ENCODE data around the gene SLC2A13. TPM values are rescaled to one million over a fixed set of nuclear protein-coding genes. Genes with fewer than 3 reads are reported as not detected.
"Not testable (repeated sequence)": the region's sequence is repeated elsewhere in the genome, so short reads cannot be mapped to it uniquely, and the experiment has no call there.

SLC2A13 gene
- total RNA-seq, 4 donors from 2014 or later = 9.2 to 15.2 (median 13.9) TPM

DNA sequence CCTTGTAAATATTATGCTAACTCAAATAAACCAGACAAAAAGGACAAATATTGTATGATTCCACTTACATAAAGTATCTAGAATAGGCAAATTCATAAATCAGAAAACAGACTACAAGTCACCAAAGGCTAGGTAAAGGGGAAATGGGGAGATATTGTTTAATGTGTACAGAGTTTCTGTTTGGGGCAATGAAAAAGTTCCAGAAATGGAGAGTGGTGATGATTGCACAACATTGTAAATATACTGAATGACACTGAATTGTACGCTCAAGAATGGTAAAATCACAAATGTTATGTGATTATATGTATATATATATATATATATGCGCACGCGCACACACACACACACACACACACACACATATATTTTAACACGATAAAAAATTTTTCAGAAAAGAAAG lies 182.5 kb downstream of the SLC2A13 start:
- WGBS, 2 donors = 59 to 60% methylated on average over 5 of the region's 5 CpGs
- no peak overlapping the region for H3K4me3 ChIP-seq (ENCODE audit: low read depth, poor library complexity, severe bottlenecking)
- no peak for TF ChIP-seq POLR2A (IDR thresholded peaks at IDR 0.05)
- TF ChIP-seq, protein P1, sequence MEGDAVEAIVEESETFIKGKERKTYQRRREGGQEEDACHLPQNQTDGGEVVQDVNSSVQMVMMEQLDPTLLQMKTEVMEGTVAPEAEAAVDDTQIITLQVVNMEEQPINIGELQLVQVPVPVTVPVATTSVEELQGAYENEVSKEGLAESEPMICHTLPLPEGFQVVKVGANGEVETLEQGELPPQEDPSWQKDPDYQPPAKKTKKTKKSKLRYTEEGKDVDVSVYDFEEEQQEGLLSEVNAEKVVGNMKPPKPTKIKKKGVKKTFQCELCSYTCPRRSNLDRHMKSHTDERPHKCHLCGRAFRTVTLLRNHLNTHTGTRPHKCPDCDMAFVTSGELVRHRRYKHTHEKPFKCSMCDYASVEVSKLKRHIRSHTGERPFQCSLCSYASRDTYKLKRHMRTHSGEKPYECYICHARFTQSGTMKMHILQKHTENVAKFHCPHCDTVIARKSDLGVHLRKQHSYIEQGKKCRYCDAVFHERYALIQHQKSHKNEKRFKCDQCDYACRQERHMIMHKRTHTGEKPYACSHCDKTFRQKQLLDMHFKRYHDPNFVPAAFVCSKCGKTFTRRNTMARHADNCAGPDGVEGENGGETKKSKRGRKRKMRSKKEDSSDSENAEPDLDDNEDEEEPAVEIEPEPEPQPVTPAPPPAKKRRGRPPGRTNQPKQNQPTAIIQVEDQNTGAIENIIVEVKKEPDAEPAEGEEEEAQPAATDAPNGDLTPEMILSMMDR (IDR thresholded peaks at IDR 0.05) = no peak
- DNase-seq (ENCODE audit: low spot score in 2 of 2) = no peak
- intact Hi-C loops (cut with DNase I; ENCODE audit: low total_unique reads) = loop anchor here (5.0 kb wide), 1 partner anchor 949 kb away; no protein-coding TSS in a partner anchor

DNA sequence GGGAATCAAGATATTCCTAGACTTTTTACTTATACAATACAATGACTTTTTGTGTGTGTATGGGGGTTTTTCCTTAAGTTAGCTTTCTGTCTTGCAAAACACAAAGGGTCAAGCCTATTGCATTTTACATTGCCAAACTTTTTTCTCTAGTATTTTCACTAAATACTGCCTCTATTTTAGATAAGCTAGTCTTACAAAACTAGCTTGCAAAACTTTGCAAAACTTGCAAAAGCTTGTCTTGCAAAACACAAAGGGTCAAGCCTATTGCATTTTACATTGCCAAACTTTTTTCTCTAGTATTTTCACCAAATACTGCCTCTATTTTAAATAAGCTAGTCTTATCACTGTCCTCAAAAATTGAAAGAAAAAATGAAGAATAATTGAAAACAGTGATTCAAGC lies 183.3 kb downstream of the SLC2A13 start:
- H3K4me3 ChIP-seq (ENCODE audit: low read depth, poor library complexity, severe bottlenecking); DNase-seq (ENCODE audit: low spot score in 2 of 2): not testable (repeated sequence)
- intact Hi-C loops (cut with DNase I; ENCODE audit: low total_unique reads) = loop anchor here (5.0 kb wide), 1 partner anchor 950 kb away; no protein-coding TSS in a partner anchor

DNA sequence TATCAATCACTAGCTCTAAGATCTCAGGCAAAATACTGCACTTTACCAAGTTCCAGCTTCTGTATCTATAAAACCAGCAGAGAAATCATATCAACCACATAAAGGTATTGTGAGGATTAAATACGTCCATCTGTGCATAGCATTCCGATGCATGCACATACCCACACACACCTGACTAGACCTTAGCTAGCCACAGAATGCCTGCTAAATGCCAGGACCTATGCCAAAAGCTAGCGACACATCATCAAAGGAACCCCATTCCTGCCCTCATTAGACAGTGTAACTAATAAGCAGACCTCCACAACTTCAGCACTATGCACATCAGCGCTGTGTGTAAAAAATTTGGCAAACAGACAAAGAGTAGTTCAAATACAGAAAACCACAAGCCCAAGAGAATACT lies 185.2 kb downstream of the SLC2A13 start:
- DNase-seq (ENCODE audit: low spot score in 2 of 2) = no peak
- TF ChIP-seq, protein P1 (IDR thresholded peaks at IDR 0.05) = no peak
- no peak for TF ChIP-seq POLR2A (IDR thresholded peaks at IDR 0.05)
- intact Hi-C loops (cut with DNase I; ENCODE audit: low total_unique reads) = loop anchor here (5.0 kb wide), 1 partner anchor 952 kb away; no protein-coding TSS in a partner anchor
- H3K4me3 ChIP-seq (ENCODE audit: low read depth, poor library complexity, severe bottlenecking) = no peak overlapping the region
- WGBS, 2 donors = 82 to 84% methylated on average over 4 of the region's 4 CpGs

DNA sequence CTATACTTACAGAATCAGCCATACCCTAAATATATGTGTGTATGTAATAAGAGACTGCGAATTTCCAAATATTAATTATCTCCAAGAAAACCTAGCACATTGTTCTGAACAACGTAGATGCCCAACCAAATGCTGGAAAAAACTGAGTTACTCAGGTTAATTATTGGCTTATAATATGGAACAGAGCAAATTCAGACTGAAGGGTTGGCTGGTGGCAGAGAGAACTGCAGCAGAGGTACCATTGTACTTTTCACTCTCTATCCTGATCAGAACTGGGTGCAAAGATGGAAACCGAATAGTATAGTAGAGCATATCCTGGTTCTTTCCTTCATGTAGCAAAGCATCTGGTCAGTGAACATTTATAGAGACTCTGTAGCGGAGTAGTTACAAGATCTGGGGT lies 185.7 kb downstream of the SLC2A13 start:
- intact Hi-C loops (cut with DNase I; ENCODE audit: low total_unique reads) = loop anchor here (5.0 kb wide), 1 partner anchor 952 kb away; no protein-coding TSS in a partner anchor
- DNase-seq (ENCODE audit: low spot score in 2 of 2) = no peak
- WGBS, 2 donors = 88 to 92% methylated on average over 4 of the region's 4 CpGs
- TF ChIP-seq, protein P1 (IDR thresholded peaks at IDR 0.05) = no peak
- no peak for TF ChIP-seq POLR2A (IDR thresholded peaks at IDR 0.05)
- no peak overlapping the region for H3K4me3 ChIP-seq (ENCODE audit: low read depth, poor library complexity, severe bottlenecking)

DNA sequence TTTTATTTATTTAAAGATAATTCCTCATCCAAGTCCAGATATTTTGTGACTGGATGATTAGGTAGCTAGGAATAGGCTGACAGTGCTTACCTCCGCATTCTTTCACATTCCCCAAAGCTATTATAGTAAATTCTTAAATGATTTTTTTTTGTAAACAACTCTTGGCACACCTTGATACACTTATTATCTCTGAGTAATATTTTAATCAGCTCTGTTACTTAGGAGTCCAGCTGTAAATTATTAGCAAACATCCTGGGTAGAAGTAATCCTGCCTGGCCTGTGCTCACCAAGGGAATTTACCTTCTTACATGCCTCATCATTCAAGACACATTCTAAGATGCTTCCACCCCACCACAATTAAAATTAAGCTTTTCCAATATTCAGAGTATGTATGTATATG lies 186.1 kb downstream of the SLC2A13 start:
- intact Hi-C loops (cut with DNase I; ENCODE audit: low total_unique reads) = loop anchor here (5.0 kb wide), 1 partner anchor 953 kb away; no protein-coding TSS in a partner anchor
- 55 to 63% methylated on average over 1 of the region's 1 CpG for WGBS, 2 donors
- no peak for TF ChIP-seq POLR2A (IDR thresholded peaks at IDR 0.05)
- TF ChIP-seq, protein P1 (IDR thresholded peaks at IDR 0.05) = no peak

DNA sequence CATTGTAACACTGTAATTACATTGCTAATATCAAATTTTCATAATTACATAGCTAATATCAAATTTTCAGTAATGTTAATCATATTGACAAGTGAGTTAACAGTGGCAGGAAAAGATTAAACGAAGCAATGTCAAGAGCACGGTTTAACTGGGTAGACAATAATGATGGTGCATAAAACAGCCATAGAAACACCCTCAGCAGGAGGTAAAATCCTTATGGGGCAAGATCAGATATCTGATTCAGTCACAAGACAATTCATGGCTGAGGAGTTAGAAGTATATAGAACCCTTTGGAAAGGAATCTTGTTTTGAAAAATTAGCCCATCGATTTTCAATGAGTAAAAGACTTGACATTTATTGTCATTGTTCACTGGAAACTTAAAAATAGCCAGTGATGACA lies 190.6 kb downstream of the SLC2A13 start:
- intact Hi-C loops (cut with DNase I; ENCODE audit: low total_unique reads) = no loop called here
- no peak for DNase-seq (ENCODE audit: low spot score in 2 of 2)
- TF ChIP-seq, protein P1 (IDR thresholded peaks at IDR 0.05) = no peak
- TF ChIP-seq POLR2A (IDR thresholded peaks at IDR 0.05) = no peak
- WGBS, 2 donors = 71 to 74% methylated on average over 3 of the region's 3 CpGs
- H3K4me3 ChIP-seq (ENCODE audit: low read depth, poor library complexity, severe bottlenecking) = no peak overlapping the region

More for the DNA sequence above, 186.1 kb downstream of the SLC2A13 start:
- DNase-seq (ENCODE audit: low spot score in 2 of 2) = no peak
- H3K4me3 ChIP-seq (ENCODE audit: low read depth, poor library complexity, severe bottlenecking) = no peak overlapping the region

Data from lower leg skin (tissue), 4 donors.